Stimulated activated CD8-positive, alpha-beta memory T cell treated with anti-CD3 and anti-CD28 coated beads, Interleukin-2, amount 100 ng/mL, for 1 hour (primary cell): Measurements from ENCODE around the gene TCF12.
"Not testable (repeated sequence)": the region's sequence is repeated elsewhere in the genome, so short reads cannot be mapped to it uniquely, and the experiment has no call there.

ENCODE experiments used
- DNase-seq, 2 donors: peaks; one replicate each; pipeline ENCODE4 v3.0.0-alpha.2; 2020; ENCODE audit warnings: low read depth in 2 of 2

Gene TCF12

DNA sequence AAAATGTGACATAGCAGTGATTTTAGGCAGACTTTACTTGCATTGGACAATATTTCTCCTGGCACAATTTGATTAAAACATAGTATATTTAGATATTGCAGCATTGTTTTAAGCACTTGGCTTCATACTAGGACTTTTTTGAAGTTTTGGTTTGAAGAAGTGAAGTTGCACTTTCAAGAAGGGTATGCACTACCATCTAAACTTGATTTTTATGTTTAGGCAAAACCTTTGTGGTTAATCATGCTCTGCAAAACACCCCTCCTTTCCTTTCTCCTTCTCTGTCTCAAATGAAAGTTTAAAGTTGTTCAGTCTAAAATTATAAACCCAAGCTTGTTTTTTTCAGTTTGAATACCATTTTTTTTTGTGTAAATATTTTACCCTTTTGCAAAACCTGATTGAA lies 173.8 kb downstream of the TCF12 start:
- DNase-seq, result no peak

- no peak for DNase-seq
Measured at GRCh38 chr15:57094321-57095257, 176.1 kb downstream of the TCF12 start.

- no peak for DNase-seq
Measured at GRCh38 chr15:57095896-57096295, 177.5 kb downstream of the TCF12 start.

DNA sequence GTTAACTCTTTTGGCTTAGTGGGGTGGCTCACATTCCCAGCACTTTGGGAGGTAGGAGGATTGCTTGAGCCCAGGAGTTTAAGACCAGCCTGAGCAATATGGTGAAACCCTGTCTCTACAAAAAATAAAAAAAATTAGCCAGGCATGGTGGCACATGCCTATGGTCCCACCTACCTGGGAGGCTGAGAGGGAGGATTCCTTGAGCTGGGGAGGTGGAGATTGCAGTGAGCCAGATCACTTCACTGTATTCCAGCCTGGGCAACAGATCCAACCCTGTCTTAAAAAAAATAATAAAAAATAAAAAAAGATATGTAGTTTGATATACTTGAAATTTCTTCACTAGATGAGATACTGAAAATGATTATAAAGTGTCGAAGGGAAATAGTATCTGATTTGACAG lies 178.8 kb downstream of the TCF12 start:
- DNase-seq, result no peak

DNA sequence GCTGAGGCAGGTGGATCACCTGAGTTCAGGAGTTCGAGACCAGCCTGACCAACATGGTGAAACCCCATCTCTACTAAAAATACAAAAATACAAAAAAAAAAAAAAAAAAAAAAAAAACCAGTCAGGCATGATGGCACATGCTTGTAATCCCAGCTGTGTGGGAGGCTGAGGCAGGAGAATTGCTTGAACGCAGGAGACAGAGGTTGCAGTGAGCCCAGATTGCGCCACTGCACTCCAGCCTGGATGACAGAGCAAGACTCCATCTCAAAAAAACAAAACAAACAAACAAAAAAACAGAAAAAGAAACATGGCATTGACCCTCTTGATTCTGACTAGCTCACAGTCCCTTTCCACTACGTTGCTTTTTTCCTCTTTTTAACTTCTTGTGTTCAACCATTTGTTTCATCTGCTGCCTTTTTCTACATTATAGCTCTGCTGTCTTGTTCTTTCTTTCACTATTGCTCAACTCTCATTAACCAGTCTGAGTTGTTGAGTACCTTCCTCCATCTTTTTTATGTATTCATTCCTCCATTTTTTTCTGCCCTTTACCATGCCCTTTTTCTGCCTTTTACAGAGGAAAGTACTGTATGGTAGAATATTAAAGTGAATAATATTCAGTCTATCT lies 179.6 kb downstream of the TCF12 start:
- not testable (repeated sequence) for DNase-seq

GRCh38 chr15:57098896-57099295 lies 180.5 kb downstream of the TCF12 start:
- DNase-seq, result no peak

- no peak for DNase-seq
Measured at GRCh38 chr15:57100136-57100539, 181.7 kb downstream of the TCF12 start.

- no peak for DNase-seq
Measured at GRCh38 chr15:57102858-57103257, 184.4 kb downstream of the TCF12 start.

DNA sequence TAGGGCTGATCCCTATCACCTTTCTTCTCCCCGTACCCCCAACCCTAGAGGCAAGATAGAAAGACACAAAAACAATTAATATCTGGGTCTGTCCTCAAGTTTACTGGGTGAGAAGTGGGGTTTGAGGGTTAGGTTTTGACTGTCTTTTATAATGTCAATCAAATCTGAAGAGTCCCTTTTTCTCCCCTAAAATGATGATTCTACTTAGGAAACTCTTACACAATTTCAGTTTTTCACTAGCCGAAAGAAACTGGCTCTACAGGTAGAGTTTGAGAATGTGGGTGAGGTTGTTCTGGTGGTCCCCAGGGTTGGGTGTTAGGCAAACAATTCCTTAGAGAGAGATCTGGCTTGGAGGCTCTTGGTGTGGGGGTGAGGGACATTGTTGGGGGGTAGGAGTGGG lies 189.9 kb downstream of the TCF12 start:
- DNase-seq, result no peak

GRCh38 chr15:57109005-57109404 lies 190.6 kb downstream of the TCF12 start:
- DNase-seq, result no peak

GRCh38 chr15:57111002-57111401 lies 192.6 kb downstream of the TCF12 start:
- no peak for DNase-seq

GRCh38 chr15:57112178-57112577 lies 193.7 kb downstream of the TCF12 start:
- no peak for DNase-seq

GRCh38 chr15:57114070-57114469 lies 195.6 kb downstream of the TCF12 start:
- no peak for DNase-seq

GRCh38 chr15:57118013-57118799 lies 199.8 kb downstream of the TCF12 start:
- no peak for DNase-seq

DNA sequence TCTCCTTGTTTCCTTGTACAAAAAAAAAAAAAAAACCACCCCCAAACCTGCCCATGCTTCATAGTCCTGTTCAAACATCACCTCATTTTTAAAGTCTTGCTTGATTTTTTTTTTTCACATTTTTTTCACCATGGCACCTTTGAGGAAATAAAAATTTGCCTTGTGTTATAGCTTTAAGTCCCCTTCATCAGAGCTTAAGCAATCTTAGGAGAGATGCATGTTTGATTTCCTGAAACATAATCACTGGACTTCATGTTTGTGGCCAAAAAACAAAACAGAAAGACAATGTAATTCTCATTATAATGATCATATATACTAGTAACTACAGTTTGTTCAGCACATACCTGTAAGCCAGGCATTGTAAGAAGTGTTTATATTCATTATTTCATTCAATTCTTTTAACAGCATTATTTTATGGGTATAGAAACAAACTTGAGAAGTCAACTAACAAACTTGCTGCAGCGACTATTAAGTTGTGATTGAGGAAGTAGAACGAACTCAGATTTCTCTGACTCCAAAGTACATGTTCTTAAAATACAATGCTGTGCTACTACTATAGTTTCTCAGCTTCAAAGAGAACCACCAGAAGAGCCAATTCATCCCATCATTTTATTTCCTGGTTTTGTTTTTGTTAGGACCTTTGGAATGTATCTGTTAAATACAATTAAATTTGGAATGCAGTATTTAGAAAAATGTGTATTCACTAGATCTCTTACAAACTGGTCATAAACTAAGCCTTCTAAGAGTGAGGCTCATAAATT lies 203.8 kb downstream of the TCF12 start:
- no peak for DNase-seq

GRCh38 chr15:57124036-57124435 lies 205.6 kb downstream of the TCF12 start:
- no peak for DNase-seq

DNA sequence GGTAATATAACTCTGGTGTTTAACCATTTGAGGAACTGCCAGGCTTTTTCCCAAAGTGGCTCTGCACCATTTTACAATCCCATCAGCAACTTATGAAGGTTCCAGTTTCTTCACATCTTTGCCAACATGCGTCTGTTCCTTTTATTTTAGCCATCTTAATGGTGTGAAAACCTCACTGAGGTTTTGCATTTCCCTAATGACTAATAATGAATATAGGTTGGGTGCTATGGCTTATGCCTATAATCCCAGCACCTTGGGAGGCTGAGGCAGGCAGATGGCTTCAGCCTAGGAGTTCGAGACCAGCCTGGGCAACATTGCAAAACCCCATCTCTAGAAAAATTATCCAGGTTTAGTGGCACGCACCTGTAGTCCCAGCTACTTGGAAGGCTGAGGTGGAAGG lies 210.6 kb downstream of the TCF12 start:
- DNase-seq, result no peak

DNA sequence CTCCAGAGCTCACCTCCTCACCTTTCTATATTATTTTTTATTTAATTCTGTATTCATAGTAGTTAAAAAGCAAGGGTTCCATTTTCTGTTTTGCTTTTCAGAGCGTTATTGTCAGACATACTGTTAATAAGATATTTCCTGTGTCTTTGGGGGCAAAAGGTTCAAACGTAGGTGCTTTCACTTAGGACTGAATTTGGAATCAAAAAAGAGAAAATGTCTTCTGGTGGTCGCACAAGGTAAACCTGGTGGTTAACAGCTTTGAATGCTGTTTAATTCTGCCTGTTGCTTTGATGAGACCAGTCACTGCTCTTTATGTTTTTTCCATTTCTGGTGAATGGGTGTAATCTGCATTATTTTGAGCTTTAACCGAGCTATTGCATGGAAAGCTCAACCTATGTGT lies 212.5 kb downstream of the TCF12 start:
- DNase-seq, result no peak

DNA sequence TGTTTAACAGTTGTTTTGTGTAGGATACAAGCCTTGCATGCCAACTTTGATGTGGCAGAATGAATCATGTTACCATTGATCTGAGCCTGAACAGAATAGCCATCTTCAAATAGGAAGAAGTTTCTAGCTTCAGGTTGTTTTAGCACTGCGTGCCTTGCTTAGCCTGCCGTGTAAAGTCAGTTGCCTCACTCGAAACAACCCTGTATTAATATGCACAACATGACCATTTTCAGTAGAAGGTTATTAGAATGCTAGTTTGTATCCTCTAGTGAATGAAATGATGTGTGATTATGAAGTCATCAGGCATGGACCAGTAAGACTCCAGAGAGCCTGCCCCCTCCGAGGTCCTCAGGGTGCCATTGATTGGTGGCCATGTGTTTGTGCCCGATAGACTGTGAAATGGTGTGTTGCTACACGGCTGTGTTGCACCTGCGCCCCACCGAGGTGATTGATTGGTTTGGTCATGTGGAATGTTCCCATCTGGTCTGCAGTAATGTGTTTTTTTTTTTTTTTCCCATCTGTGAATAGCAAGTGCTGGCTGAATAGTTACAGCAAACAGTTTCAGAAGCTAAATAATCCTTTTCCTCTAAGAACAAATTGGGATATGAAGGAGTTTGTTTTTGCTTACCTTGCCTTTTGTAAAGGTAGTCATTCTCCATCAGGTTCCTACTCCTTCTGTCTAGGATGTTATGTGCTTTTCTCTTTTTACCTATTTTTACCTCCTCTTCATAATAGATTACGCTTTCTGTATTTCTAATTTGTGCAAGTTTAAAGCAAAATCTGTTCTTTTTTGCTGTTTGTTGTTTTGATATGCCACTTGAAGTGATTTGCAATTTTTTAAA lies 214.9 kb downstream of the TCF12 start:
- no peak for DNase-seq

GRCh38 chr15:57134071-57134605 lies 215.7 kb downstream of the TCF12 start:
- no peak for DNase-seq
